22Rv1 (cell line): ENCODE data around the gene DNASE1L1.
"Not testable (repeated sequence)": the region's sequence is repeated elsewhere in the genome, so short reads cannot be mapped to it uniquely, and the experiment has no call there.

Experiments used
- H3K27ac ChIP-seq: fragments of 450-650 bp; 2 replicates; pipeline ENCODE4 v1.5.1; 2017
- CTCF ChIP-seq: fragments of 450-650 bp; IDR thresholded peaks from 2 replicates; pipeline ENCODE4 v1.5.1; 2017; ENCODE audit warnings: mild to moderate bottlenecking
- ZFX ChIP-seq: fragments of 450-650 bp; IDR thresholded peaks from 2 replicates; pipeline ENCODE4 v1.6.1; 2017; ENCODE audit warnings: antibody characterized with exemption, borderline replicate concordance

Gene DNASE1L1

GRCh38 chrX:154398668-154399526, 10.2 kb downstream of the DNASE1L1 start:
- no peak for TF ChIP-seq ZFX
- TF ChIP-seq CTCF, result peak; percentile 82
- peak overlapping the region; percentile 93 for H3K27ac ChIP-seq

- peak within 1 kb of the TSS; percentile 93 for H3K27ac ChIP-seq
Observed at GRCh38 chrX:154397888-154398667, 11.0 kb downstream of the DNASE1L1 start, which contains the start of gene RPL10. Gene RPL10 (plus strand): TSS chrX:154398377. CDS start chrX:154398520, 143 bp downstream.

DNA sequence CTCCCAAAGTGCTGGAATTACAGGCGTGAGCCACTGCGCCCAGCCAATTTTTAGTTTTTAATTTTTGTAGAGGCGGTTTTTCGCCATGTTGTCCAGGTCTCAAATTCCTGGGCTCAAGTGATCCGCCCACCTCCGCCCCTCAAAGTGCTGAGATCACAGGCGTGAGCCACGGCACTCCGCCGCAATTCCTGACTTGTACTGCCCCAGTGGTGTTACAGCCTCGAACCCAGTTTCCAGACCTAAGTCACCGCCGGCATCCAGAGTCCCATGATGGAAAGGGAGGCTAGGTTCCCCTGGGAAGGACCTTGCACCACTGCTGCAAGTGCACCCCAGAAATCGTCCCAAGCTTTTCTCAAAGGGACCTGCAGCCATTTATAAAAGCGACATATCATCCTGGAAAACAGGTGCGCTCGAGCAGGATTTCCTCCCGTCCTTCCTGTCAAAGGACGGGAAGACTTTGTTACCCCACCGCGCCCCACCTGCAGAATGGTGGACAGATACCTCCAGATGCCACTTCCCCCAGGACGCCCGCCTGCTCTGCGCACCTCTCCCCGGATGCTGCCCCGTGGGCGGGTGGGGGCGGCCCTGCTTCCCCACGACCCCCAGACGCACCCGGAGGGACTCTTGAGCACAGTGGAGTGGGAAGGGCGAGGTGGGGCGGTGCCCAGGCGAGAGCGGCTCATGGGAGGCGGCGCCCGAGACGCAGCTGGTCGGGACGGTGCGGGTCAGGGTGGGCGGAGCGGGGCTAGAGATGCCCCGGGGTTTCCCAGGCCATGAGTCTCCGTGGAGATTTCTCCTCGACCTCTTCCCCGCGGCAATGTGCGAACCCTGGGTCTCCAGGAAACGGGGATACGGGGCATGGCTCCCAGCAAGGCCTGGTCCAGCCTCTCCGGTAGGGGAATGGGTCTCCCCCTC, 11.8 kb downstream of the DNASE1L1 start:
- peak overlapping the region; percentile 93 for H3K27ac ChIP-seq
- TF ChIP-seq CTCF (no peak), ZFX (no peak)

More at GRCh38 chrX:154397888-154398667, 11.0 kb downstream of the DNASE1L1 start, which contains the start of gene RPL10:
- TF ChIP-seq CTCF, result no peak
- no peak for TF ChIP-seq ZFX

GRCh38 chrX:154396363-154396762, 12.7 kb downstream of the DNASE1L1 start:
- H3K27ac ChIP-seq, result not testable (repeated sequence)

DNA sequence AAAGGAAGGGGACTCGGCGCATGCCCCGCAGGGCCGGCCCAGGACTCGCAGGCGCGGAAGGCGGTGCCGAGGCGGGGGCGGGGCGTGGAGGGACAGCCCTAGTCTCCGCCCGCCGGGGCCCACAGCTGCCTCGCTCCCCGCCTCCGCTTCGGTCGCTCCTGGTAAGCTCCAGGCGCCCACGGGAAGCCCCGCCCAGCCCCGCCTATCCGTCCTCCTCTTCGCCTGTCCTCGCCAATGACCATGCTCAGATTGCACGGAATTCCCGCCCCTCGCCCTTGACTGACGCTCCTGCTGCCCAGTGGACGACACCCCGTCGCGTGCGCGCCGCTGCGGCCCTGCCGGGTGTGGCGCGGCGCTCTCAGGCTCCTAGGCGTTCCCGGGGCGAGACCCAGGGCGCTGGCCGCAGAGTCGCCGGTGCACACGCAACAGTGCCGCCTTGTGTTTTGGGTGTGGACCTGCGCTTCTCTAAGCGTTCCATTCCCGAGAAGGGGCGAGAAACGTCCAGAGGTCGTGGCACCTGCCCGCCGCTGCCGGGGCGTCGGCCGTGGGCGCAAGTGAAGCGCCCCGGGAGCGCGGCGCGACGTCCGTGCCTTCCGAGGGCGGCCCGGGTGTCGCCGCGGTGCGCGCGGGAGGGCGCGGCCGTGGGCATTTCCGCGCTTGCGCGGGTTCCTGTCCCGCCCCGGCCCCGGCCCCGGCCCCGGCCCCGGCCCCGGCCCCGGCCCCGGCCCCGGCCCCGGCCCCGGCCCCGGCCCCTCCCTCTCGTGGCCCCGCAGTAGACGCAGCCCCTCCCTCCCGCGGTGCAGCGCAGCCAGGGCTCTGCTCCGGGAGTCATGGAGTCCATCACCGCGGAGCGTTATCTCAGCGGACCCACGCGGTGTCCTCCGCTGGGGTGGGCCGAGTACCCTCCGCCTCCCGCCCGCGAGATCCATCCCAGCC, 19.0 kb downstream of the DNASE1L1 start:
- H3K27ac ChIP-seq, result not testable (repeated sequence)

- not testable (repeated sequence) for H3K27ac ChIP-seq
Observed at GRCh38 chrX:154388649-154389048, 20.4 kb downstream of the DNASE1L1 start.

GRCh38 chrX:154388094-154388493, 21.0 kb downstream of the DNASE1L1 start:
- not testable (repeated sequence) for H3K27ac ChIP-seq

- no peak for TF ChIP-seq CTCF
- no peak for TF ChIP-seq ZFX
- no peak overlapping the region for H3K27ac ChIP-seq
Observed at GRCh38 chrX:154384284-154384892, 24.7 kb downstream of the DNASE1L1 start.
